NCI-H510A (cell line): ENCODE data around the gene RAB5B.
A peak's percentile ranks its signal among the peaks of the same experiment; 100 is the strongest.
"Not testable (repeated sequence)": the region's sequence is repeated elsewhere in the genome, so short reads cannot be mapped to it uniquely, and the experiment has no call there.

Experiments
- DNase-seq: peaks from one replicate; lab custom pipeline; 2025; lab: John Stamatoyannopoulos, UW

Gene RAB5B

GRCh38 chr12:55940065-55940732 is 33.7 kb upstream of the RAB5B start:
- peak; percentile 71 for DNase-seq

GRCh38 chr12:55942055-55942454 is 31.8 kb upstream of the RAB5B start:
- DNase-seq: no peak

GRCh38 chr12:55942577-55943136 is 31.2 kb upstream of the RAB5B start:
- DNase-seq: no peak

- DNase-seq: no peak
Observed at GRCh38 chr12:55946553-55946952, 27.3 kb upstream of the RAB5B start.

- DNase-seq: no peak
Observed at GRCh38 chr12:55955344-55955743, 18.5 kb upstream of the RAB5B start.

- no peak for DNase-seq
Observed at GRCh38 chr12:55955800-55956508, 17.9 kb upstream of the RAB5B start.

GRCh38 chr12:55957106-55957859 is 16.6 kb upstream of the RAB5B start:
- DNase-seq: no peak

GRCh38 chr12:55963760-55964159 is 10.1 kb upstream of the RAB5B start:
- no peak for DNase-seq

- DNase-seq: no peak
Observed at GRCh38 chr12:55965240-55965639, 8.6 kb upstream of the RAB5B start.

GRCh38 chr12:55965941-55966407 is 7.9 kb upstream of the RAB5B start, which contains the start of gene PMEL:
PMEL (minus strand) TSS chr12:55966042; CDS start chr12:55966011, 31 bp downstream.
- DNase-seq: no peak

- peak; percentile 86 for DNase-seq
Observed at GRCh38 chr12:55966408-55967281, 7.2 kb upstream of the RAB5B start, which contains the start of gene CDK2. CDK2 (plus strand) TSS chr12:55966830; CDS start chr12:55967009, 179 bp downstream.

GRCh38 chr12:55969356-55969755 is 4.5 kb upstream of the RAB5B start:
- DNase-seq: no peak

- DNase-seq: no peak
Observed at GRCh38 chr12:55970775-55971174, 3.1 kb upstream of the RAB5B start.

- DNase-seq: no peak
Observed at GRCh38 chr12:55972042-55972441, 1.8 kb upstream of the RAB5B start.

GRCh38 chr12:55972456-55972855 is 1.4 kb upstream of the RAB5B start:
- no peak for DNase-seq

- no peak for DNase-seq
Observed at GRCh38 chr12:55972911-55973598, 823 bp upstream of the RAB5B start.

GRCh38 chr12:55974308-55974730 is 441 bp downstream of the RAB5B start:
- peak; percentile 40 for DNase-seq

GRCh38 chr12:55978393-55978792 is 4.5 kb downstream of the RAB5B start:
- no peak for DNase-seq

GRCh38 chr12:55979069-55979468 is 5.2 kb downstream of the RAB5B start:
- no peak for DNase-seq

- DNase-seq: not testable (repeated sequence)
Observed at GRCh38 chr12:55981882-55982281, 8.0 kb downstream of the RAB5B start.
